ENCODE measurements around the gene RAD51D.

DNA sequence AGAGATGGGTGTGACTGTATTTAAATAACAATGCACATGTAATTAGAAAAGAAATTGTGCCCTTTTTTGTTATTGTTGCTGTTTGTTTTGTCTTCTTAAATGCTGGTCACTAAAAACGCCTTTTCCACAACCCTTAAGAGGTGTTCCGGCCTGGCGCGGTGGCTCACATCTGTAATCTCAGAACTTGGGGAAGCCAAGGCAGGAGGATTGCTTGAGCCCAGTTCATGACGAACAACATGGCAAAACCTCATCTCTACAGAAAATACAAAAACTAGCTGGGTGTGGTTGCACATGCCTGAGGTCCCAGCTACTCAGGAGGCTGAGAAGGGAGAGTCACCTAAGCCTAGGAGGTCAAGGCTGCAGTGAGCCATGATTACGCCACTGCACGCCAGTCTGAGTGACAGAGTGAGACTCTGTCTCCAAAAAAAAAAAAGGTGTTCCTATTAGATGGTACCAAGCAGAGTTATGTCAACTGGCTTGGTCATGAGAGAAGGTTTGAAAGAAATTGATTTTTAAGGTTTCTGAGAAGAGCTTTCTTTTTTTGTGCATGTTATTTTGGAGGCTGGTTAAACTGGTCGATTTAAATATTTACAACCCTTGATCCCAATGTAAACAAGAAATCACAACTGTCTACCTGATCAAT lies 32.6 kb downstream of the RAD51D start:
- TF ChIP-seq, protein P1, sequence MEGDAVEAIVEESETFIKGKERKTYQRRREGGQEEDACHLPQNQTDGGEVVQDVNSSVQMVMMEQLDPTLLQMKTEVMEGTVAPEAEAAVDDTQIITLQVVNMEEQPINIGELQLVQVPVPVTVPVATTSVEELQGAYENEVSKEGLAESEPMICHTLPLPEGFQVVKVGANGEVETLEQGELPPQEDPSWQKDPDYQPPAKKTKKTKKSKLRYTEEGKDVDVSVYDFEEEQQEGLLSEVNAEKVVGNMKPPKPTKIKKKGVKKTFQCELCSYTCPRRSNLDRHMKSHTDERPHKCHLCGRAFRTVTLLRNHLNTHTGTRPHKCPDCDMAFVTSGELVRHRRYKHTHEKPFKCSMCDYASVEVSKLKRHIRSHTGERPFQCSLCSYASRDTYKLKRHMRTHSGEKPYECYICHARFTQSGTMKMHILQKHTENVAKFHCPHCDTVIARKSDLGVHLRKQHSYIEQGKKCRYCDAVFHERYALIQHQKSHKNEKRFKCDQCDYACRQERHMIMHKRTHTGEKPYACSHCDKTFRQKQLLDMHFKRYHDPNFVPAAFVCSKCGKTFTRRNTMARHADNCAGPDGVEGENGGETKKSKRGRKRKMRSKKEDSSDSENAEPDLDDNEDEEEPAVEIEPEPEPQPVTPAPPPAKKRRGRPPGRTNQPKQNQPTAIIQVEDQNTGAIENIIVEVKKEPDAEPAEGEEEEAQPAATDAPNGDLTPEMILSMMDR (IDR thresholded peaks at IDR 0.05; ENCODE audit: low read depth, low read length), result no peak
- TF ChIP-seq EZH2phosphoT487 (IDR thresholded peaks at IDR 0.05; ENCODE audit: low read depth), result no peak

All from OCI-LY3 (cell line).